Activated T-helper 1 cell treated with anti-CD3 and anti-CD28 coated beads, Interleukin-2, amount 50 U/mL, for 16 hours (primary cell): ENCODE measurements around the gene GFAP.

Experiments
- DNase-seq, 2 donors: peaks; one replicate each; pipeline ENCODE4 v3.0.0-alpha.2; 2020; ENCODE audit warnings: low read depth in 1 of 2, low spot score in 1 of 2

Gene GFAP

DNA sequence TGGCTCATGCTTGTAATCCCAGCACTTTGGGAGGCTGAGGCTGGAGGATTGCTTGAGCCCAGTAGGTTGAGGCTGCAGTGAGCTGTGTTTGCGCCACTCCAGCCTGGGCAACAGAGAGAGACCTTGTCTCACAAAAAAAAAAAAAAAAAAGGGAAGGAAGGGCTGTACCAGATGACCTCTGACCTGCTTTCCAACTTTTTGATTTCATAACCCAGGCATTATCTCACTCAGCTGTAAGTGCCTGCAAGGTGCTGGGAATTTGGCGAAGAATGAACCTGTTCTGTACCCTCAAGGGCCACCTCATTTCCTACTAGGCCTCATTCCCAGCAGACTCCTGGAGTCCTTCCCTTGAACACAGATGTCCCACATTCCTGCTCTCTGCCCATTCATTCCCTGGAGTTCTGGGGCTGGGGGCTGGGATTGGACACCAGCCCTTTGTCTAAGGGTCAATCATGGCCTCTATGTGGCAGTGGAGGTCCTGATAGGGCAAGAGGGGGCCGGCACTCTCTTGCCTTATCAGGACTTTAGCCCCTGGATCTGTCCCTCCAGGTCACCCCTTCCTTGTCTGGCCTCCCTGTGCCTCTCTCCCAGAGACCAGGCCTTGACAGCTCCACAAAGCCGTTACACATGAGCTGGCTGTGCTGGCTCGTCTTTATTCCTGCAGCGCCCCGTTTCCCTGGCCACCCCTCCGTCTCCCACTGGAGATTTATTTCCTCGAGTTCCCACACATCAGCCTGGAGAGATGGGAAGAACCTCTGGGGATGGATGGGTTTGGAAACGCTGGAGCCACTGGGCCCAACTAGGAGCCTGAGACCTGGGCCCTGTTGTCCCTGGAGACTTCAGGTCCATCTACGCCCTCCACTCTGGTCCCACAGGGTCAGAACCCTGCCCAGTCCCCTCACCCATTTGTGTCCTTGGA is 821 bp upstream of the GFAP start:
- DNase-seq = no peak

- no peak for DNase-seq
Measured at GRCh38 chr17:44914698-44915271, 515 bp downstream of the GFAP start.

DNA sequence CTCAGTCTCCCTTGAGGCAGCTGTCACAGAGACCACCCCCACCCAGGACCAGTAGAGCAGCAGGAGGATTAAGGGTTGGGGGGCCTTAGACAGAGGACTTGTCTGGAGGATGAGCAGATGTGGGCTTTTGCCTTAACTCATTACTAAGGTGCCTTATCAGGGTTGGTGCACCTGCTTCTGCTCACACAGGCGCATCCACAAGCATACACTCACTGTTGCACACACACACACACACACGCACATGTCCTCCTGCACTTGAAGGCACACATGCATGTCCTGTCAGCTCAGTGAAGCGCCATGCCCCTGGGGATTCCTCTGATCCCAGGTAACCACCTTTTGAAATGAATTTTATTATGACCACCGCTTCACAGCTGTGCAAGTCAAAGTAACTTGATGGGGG is 1.2 kb downstream of the GFAP start:
- DNase-seq = no peak

- DNase-seq = no peak
Measured at GRCh38 chr17:44913676-44914075, 1.6 kb downstream of the GFAP start.

DNA sequence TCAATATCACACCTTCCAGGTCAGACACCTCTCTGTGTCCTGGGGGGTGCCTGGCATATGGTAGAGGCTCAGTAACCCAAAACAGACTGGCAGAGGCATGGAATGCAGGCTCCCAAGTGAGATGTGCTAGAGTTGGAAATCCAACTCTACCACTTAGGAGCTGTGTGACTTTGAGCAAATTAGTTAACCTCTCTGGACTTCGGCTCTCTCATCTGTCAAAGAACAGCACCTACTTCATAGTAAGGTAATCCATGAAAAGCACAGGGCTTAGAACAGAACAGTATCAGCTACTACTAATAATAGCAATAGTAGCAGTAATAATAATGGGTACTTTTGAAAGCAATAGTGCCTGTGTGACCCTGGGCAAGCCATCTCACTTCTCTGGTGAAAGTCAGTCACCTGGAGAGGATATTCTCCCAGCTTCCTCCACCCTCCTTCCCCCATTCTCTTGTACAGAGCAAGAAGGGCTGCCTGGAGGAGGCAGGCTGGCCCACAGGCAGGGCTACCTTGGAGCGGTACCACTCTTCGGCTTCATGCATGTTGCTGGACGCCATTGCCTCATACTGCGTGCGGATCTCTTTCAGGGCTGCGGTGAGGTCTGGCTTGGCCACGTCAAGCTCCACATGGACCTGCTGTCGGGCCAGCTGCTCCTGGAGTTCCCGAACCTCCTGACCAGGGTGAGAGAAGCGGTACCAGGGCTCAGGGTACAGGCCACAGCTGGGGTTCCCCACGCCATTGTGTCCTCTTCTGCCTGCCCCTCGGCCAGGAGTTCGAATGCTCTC is 2.3 kb downstream of the GFAP start:
- DNase-seq = no peak

DNA sequence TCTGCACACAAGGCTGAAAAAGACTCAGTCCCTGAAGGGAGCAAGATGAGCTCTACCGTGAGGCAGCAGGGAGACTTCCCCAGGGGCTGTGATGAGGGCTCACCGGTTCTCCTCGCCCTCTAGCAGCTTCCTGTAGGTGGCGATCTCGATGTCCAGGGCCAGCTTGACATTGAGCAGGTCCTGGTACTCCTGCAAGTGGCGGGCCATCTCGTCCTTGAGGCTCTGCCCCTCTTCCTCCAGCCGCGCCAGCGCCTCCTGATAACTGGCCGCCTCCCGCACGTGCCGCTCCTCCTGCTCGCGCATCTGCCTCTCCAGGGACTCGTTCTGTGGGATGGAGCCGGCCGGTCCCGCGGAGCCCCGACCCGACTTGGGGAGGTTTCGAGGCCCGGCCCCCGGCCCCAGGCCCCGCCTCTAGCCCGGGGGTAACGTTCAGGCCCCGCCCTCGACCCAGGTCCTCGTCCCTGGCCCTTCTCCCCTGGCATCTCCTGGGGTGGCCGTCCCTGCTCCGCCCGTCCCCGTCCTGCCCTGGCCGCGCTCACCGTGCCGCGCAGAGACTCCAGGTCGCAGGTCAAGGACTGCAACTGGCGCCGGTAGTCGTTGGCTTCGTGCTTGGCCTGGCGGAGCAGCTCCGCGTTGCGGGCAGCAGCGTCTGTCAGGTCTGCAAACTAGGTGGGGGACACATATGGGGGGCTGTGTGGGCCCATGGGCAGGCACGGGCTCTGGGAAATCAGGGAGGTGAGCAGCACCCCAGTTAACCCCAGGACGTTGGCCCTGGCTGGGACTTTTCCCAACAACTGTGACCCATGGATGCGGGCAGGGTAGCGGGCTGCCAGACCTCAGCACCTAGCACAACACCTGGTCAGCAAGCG is 3.9 kb downstream of the GFAP start:
- DNase-seq = peak in 1 of 2 donors; percentile 18

- DNase-seq = no peak
Measured at GRCh38 chr17:44910231-44911106, 4.8 kb downstream of the GFAP start.

GRCh38 chr17:44909681-44910144 is 5.6 kb downstream of the GFAP start:
- DNase-seq = no peak

GRCh38 chr17:44908761-44909326 is 6.5 kb downstream of the GFAP start:
- DNase-seq = no peak

DNA sequence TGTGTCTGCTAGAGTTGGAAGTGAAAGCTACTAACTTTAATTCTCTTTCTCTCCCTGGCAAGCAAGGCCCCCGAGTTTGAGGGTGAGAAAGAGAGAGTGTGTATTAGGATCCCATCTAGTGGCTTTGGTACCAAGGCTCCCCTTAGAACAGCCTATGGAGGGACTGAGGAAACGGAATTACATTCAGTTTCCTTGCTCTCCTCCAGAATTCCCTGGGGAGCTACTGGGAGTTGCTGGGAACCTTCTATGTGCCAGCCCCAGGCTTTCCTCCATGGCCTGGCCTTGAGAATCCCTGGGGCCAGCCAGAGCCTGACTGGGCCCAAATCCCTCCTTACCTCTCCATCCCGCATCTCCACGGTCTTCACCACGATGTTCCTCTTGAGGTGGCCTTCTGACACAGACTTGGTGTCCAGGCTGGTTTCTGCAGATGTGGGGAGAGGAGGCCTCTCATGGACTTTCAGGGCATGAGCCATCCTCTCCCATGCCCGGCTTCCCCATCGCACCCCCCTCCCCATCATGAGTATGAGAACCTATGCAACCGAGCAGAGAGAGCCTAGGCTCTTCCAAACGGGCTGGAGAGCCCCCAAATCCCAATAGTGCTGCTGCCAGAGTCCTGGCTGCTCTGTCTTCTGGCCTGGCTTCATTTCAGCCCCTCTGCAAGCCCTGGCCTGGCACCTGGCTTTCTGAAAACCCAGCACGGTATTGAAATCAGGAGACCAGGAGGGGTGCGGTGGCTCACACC is 7.4 kb downstream of the GFAP start:
- no peak for DNase-seq

DNA sequence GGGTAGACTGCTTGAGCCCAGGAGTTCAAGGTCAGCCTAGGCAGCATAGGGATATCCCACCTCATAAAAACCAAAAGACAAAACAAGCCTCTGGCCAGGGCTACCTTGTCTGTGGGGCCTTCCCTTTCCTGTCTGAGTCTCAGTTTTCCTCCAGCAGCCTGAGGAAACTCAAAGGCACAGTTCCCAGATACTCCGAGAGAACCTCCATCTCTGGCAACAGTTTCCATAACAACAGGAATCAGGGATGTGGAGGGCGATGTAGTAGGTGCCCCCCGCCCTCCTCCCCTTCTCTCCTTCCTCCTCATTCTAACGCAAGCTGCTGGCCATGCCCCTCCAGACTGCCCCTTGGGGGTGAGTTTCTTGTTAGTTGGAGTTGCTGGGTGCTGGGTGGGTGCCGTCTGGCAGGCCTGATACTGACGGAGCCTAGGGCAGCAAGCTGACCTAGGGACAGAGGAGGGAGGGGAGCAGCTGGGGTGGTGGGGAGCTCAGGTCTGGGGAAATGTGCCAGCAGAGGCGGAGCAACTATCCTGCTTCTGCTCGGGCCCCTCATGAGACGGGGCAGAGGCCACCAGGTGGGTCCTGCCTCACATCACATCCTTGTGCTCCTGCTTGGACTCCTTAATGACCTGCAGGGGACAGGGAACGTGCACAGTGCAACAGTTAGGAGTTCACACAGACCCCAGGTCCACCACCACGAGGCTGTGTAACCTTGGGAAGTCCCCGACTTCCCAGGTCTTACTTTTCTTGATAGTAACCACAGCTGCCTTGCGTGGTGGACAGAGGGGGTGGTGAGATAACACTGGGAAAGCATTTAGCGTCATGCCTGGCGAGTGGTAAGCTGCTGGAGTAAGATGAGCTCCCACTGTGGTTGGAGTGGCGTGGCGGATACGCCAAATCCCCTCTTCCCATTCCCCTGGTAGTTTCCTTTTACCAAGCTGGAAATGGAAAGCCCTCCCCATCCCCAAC is 8.3 kb downstream of the GFAP start:
- no peak for DNase-seq

DNA sequence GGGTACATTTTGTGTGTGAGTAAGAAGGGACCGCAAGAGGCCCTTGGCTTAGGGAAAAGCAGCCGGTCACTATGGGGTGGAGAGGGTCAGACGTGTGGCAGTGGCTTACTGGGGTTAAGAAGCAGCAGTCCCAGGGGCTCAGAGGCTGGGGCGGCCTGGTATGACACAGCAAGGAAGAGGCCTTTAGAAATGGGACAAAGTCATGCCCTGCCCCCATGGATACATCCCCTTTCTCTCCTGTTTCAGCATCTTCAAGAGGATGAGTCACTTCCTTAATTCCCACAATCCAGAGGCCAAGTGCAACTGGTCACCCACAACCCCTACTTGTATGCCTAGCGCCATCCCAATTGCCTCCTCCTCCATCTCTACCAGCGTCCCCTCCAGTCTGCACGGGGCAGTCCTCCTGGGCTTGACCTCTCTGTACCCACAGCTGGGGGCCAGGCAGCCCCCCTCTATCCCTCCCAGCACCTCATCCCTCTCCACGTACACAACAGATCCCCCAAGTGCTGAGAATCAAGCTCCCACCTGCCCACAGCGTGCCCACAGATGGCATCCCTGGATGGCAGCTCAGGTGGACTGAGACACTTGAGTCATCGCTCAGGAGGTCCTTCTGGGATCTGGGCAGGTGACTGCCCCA is 9.2 kb downstream of the GFAP start:
- DNase-seq = no peak

GRCh38 chr17:44905006-44906000 is 10.0 kb downstream of the GFAP start:
- DNase-seq = no peak

GRCh38 chr17:44904001-44904984 is 11.0 kb downstream of the GFAP start:
- DNase-seq = no peak
